HG03108 (cell line): Measurements from ENCODE around the gene PPP1R14C.
"Not testable (repeated sequence)": the region's sequence is repeated elsewhere in the genome, so short reads cannot be mapped to it uniquely, and the experiment has no call there.

Experiments
- ATAC-seq: cut with Tn5 transposase; IDR thresholded peaks from one replicate; pipeline ENCODE4 v1.9.1; 2021; ENCODE audit warnings: moderate library complexity; ENCODE audit not compliant: unreplicated experiment

The PPP1R14C gene

DNA sequence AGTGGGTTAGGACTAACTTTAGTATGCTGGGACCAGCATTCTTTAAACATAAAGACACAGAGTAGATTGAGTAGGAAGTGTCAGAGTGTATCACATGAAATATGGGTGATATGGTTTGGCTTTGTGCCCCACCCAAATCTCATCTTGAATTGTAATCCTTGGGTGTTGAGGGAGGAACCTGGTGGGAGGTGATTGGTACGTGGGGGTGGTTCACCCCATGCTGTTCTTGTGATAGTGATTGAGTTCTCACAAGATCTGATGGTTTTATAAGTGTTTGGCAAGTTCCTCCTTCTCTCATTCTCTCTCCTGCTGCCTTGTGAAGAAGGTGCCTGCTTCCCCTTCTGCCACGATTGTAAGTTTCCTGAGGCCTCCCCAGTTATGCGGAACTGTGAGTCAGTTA lies 5.1 kb upstream of the PPP1R14C start:
- ATAC-seq, result not testable (repeated sequence)

DNA sequence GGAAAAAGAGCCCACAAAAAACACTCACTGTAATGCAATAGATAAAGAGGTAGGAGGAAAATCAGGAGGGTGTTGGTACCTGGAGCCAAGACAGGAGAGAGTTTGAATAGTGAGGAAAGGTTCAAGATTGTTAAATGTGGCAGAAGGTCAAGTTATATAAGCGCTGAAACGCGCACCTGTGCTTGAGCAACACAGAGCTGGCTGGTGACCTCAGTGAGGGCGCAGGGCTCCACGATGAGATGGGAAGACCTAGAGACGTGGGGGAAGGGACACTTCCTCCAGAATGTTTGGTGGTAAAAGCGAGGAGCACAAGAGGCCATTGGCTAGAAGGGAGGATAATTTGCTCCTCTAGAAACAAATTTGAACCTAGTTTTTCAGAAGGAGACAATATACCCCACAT lies 4.2 kb upstream of the PPP1R14C start:
- no peak for ATAC-seq

- ATAC-seq, result no peak
These were observed 3.3 kb upstream of the PPP1R14C start for GRCh38 chr6:150139533-150139932.

- no peak for ATAC-seq
These were observed 2.4 kb upstream of the PPP1R14C start for GRCh38 chr6:150140236-150140969.

- no peak for ATAC-seq
These were observed 661 bp upstream of the PPP1R14C start for GRCh38 chr6:150142097-150142669.

DNA sequence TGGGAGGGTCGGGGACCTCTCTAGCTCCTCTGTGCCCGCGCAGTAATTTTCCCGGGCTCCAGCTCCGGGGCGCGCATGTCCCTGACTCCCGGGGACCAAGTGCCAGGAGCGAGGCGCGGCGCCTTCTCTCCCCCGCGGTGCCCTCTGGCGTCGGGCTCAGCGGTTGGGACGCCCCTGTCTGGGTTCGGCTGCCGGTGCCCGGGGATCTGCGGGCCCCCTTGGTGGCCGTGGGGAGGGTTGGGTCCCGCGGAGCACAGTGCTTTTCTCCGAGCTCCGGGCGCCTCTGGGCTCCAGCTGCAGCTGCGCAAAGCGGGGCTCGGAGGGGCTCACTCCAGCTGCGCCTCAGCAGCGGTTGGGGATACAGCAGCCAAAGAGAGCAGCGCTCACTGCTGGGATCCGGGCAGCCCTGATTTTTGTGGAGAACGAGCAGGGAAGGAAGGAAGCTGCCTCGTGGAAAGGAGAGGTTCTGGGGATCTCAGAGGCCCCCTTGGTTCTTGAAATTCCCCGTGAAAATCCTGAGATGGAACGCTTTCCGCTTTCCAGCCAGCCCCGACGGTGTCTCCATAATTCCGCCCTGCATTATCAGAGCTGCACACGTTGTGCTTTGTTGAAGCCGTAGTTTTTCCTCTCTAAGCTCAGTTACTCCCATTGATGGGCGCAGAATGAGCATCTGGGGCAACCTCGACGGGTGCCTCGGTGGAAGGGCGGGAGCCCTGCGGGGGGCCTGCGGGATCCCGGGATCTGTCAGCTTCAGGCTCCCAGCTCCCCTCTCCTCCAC lies 861 bp downstream of the PPP1R14C start:
- no peak for ATAC-seq

- ATAC-seq, result no peak
These were observed 1.5 kb downstream of the PPP1R14C start for GRCh38 chr6:150144294-150144868.

DNA sequence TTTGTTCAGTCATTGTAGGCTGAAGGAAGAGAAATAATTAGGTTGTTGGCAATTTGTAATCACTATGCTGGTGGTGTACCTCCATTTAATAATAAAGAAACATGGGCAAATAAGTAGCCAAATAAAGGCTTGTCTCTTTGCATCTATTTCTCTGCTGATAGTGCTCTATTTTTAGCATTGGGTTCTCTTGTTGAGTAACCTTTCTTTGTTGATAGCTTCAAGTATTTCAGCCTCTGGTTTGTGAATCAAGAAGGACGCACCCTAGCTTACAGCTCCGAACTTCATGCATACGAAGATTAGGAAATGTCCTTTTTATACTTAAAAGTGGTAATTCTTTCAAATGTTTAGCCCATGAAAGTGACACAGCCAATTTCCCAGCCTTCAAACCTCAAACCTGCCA lies 2.6 kb downstream of the PPP1R14C start:
- no peak for ATAC-seq

DNA sequence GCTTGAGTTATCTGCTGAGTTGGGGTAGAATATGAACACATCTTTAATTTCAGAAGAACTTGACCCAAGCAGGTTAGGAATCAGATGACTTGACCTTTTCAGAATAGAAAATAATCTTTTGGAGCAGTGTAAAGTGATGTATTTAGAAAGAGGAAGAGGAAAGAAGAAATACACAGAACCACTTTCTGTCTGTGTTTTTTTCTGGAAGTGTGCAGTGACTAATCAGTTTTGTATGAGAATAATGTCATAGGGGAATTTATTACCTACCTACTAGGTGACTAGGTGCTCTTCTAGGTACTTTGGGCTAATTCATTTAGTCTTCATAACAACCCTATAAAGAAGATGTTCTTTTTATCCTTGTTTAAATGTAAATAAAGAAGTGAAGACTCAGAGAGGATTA lies 3.0 kb downstream of the PPP1R14C start:
- no peak for ATAC-seq

- no peak for ATAC-seq
These were observed 3.6 kb downstream of the PPP1R14C start for GRCh38 chr6:150146436-150146835.

GRCh38 chr6:150149146-150149545 lies 6.3 kb downstream of the PPP1R14C start:
- ATAC-seq, result no peak

- ATAC-seq, result no peak
These were observed 7.6 kb downstream of the PPP1R14C start for GRCh38 chr6:150150458-150150820.

DNA sequence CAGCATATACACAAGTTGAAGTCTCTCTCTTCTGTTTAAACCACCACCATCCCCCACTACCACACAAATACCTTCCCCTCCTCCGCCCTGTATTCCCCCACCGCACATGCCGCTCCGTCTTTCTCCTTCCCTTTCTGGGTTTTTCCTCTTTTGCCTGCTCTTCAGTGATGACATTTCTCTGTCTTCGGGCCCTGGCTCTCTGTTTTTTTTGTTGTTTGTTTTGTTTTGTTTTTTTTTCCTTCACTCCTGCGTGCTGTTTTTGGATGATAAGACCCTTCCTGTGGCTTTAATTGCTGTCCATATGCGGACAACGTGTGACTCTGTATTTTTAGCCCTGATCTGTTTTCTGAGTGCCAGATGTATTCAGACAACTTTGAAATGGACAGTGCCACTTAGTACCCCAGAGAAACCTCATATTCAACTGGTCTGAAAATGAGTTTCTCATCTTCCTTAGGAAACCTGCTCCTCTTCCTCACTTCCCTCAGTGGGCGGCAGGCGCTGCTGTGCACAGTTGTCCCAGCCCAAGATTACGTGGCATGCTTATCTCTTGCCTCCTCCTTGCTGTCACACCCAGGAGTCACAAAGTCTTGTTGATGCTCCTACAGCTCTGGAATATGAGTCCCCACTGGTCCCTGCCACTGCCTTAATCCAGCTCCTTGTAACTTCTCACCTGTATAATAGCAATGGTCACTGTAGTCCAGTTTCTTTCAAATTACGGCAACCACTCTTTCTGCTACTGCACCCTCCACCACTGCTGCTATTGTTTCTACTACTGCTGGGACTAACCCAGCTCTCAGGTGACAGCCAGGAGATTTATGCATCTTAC lies 8.2 kb downstream of the PPP1R14C start:
- ATAC-seq, result no peak

- ATAC-seq, result no peak
These were observed 10.3 kb downstream of the PPP1R14C start for GRCh38 chr6:150152891-150153876.

- no peak for ATAC-seq
These were observed 11.2 kb downstream of the PPP1R14C start for GRCh38 chr6:150153905-150154492.

GRCh38 chr6:150156460-150156859 lies 13.6 kb downstream of the PPP1R14C start:
- ATAC-seq, result no peak

DNA sequence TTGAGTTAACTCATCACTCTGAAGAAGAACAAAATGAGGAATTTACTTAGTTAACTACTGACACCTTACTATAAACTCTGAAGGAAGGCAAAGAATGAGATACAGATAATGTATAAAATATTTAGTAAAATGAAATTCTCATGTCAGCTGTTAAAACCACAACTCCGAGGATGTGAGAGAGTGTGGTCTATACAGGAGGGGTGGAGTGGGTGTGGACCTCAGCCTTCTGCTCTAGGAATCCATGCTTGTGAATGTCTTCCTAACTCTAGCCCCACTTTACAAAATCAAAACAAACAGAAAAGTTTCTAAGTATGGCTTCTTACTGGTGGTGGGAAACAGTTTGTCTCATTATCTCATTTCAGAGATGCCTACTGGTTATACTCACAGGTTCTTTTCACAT lies 14.2 kb downstream of the PPP1R14C start:
- ATAC-seq, result no peak

- no peak for ATAC-seq
These were observed 16.9 kb downstream of the PPP1R14C start for GRCh38 chr6:150159757-150160156.

GRCh38 chr6:150163970-150164369 lies 21.1 kb downstream of the PPP1R14C start:
- ATAC-seq, result no peak
